GDM1 (cell line): ENCODE data around the gene NLGN1.
A peak's percentile ranks its signal among the peaks of the same experiment; 100 is the strongest.

ENCODE experiments used
- DNase-seq: peaks from one replicate; lab custom pipeline; 2025; lab: John Stamatoyannopoulos, UW

NLGN1 gene

GRCh38 chr3:173841334-173841733 lies 443.8 kb downstream of the NLGN1 start:
- no peak for DNase-seq

- DNase-seq = no peak
Observed at GRCh38 chr3:173843060-173843459, 445.5 kb downstream of the NLGN1 start.

GRCh38 chr3:173846584-173846983 lies 449.0 kb downstream of the NLGN1 start:
- no peak for DNase-seq

GRCh38 chr3:173849489-173849888 lies 451.9 kb downstream of the NLGN1 start:
- no peak for DNase-seq

- DNase-seq = no peak
Observed at GRCh38 chr3:173857154-173857553, 459.6 kb downstream of the NLGN1 start.

- no peak for DNase-seq
Observed at GRCh38 chr3:173862701-173863100, 465.2 kb downstream of the NLGN1 start.

- no peak for DNase-seq
Observed at GRCh38 chr3:173863551-173863950, 466.0 kb downstream of the NLGN1 start.

- DNase-seq = no peak
Observed at GRCh38 chr3:173865900-173866498, 468.5 kb downstream of the NLGN1 start.

- DNase-seq = no peak
Observed at GRCh38 chr3:173869766-173870165, 472.2 kb downstream of the NLGN1 start.

GRCh38 chr3:173870976-173871375 lies 473.4 kb downstream of the NLGN1 start:
- no peak for DNase-seq

GRCh38 chr3:173875790-173876189 lies 478.2 kb downstream of the NLGN1 start:
- DNase-seq = no peak

- DNase-seq = no peak
Observed at GRCh38 chr3:173876476-173876875, 478.9 kb downstream of the NLGN1 start.

- DNase-seq = no peak
Observed at GRCh38 chr3:173887888-173888287, 490.3 kb downstream of the NLGN1 start.

- DNase-seq = no peak
Observed at GRCh38 chr3:173889596-173889995, 492.1 kb downstream of the NLGN1 start.

GRCh38 chr3:173890091-173890490 lies 492.5 kb downstream of the NLGN1 start:
- no peak for DNase-seq

- DNase-seq = peak; percentile 5
Observed at GRCh38 chr3:173891272-173892100, 493.9 kb downstream of the NLGN1 start.

GRCh38 chr3:173892547-173892946 lies 495.0 kb downstream of the NLGN1 start:
- DNase-seq = no peak

- DNase-seq = no peak
Observed at GRCh38 chr3:173893066-173893465, 495.5 kb downstream of the NLGN1 start.

- no peak for DNase-seq
Observed at GRCh38 chr3:173893835-173894234, 496.3 kb downstream of the NLGN1 start.

GRCh38 chr3:173897631-173898030 lies 500.1 kb downstream of the NLGN1 start:
- no peak for DNase-seq

GRCh38 chr3:173901649-173902048 lies 504.1 kb downstream of the NLGN1 start:
- DNase-seq = no peak

- no peak for DNase-seq
Observed at GRCh38 chr3:173902401-173902800, 504.9 kb downstream of the NLGN1 start.

- DNase-seq = no peak
Observed at GRCh38 chr3:173902871-173903270, 505.3 kb downstream of the NLGN1 start.

GRCh38 chr3:173905381-173905780 lies 507.8 kb downstream of the NLGN1 start:
- no peak for DNase-seq
